ENCODE results near the gene NOL4L. TPM values are rescaled to one million over a fixed set of nuclear protein-coding genes. Genes with fewer than 3 reads are reported as not detected.

NOL4L gene
- polyA plus RNA-seq, 4 donors = 16.0 to 97.3 (median 24.0) TPM

- FAIRE-seq = no peak
- H3K27me3 ChIP-seq (ENCODE audit: control insufficient read depth in 3 of 3, insufficient read depth in 3 of 3, low read length in 3 of 3) = no peaks in the 10 kb centered on the region
These were observed 109.9 kb downstream of the NOL4L start for GRCh38 chr20:32474967-32475811.

GRCh38 chr20:32474717-32474966 is 110.5 kb downstream of the NOL4L start:
- Histone ChIP-seq H3K36me3 (ENCODE audit: control insufficient read depth in 3 of 3, insufficient read depth in 2 of 3, low read depth in 1 of 3, low read length in 3 of 3) (peaks cover 0 to 86% (median 0%) of the 10 kb centered on the region in 3 donors), H3K27ac (ENCODE audit: low read depth in 1 of 3, low read length in 2 of 3) (peak overlapping the region; percentile 87 to 95 (median 88)), H3K4me3 (ENCODE audit: low read depth in 1 of 3, low read length in 3 of 3) (peak overlapping the region in 2 of 3 donors; percentile 41 to 42), H3K9me3 (ENCODE audit: control insufficient read depth in 2 of 2, insufficient read depth in 1 of 2, low read depth in 1 of 2, low read length in 1 of 2) (no peaks in the 10 kb centered on the region), H3K4me1 (ENCODE audit: control insufficient read depth in 3 of 3, insufficient read depth in 2 of 3, low read depth in 1 of 3, low read length in 2 of 3) (peaks cover 7 to 99% (median 12%) of the 10 kb centered on the region in 3 donors), H3K27me3 (ENCODE audit: control insufficient read depth in 3 of 3, insufficient read depth in 3 of 3, low read length in 3 of 3) (no peaks in the 10 kb centered on the region)
- DNase-seq (no peak), FAIRE-seq (no peak)
- WGBS, 3 donors = 12 to 21% (median 17%) methylated on average over 8 of the region's 8 CpGs

More at GRCh38 chr20:32474967-32475811, 109.9 kb downstream of the NOL4L start:
- H3K4me3 ChIP-seq (ENCODE audit: low read depth in 1 of 3, low read length in 3 of 3) = peak overlapping the region in 2 of 3 donors; percentile 41 to 42
- H3K4me1 ChIP-seq (ENCODE audit: control insufficient read depth in 3 of 3, insufficient read depth in 2 of 3, low read depth in 1 of 3, low read length in 2 of 3) = peaks cover 9 to 99% (median 15%) of the 10 kb centered on the region in 3 donors
- WGBS, 3 donors = 10 to 13% (median 12%) methylated on average over 26 to 28 of the region's 28 CpGs
- H3K36me3 ChIP-seq (ENCODE audit: control insufficient read depth in 3 of 3, insufficient read depth in 2 of 3, low read depth in 1 of 3, low read length in 3 of 3) = peaks cover 0 to 85% (median 0%) of the 10 kb centered on the region in 3 donors
- no peaks in the 10 kb centered on the region for H3K9me3 ChIP-seq (ENCODE audit: control insufficient read depth in 2 of 2, insufficient read depth in 1 of 2, low read depth in 1 of 2, low read length in 1 of 2)
- H3K27ac ChIP-seq (ENCODE audit: low read depth in 1 of 3, low read length in 2 of 3) = peak overlapping the region; percentile 87 to 95 (median 88)
- peak; percentile 94 to 97 for DNase-seq

GRCh38 chr20:32474009-32474716 is 111.0 kb downstream of the NOL4L start:
- H3K4me1 ChIP-seq (ENCODE audit: control insufficient read depth in 3 of 3, insufficient read depth in 2 of 3, low read depth in 1 of 3, low read length in 2 of 3) = peaks cover 7 to 96% (median 10%) of the 10 kb centered on the region in 3 donors
- FAIRE-seq = no peak
- peak in 1 of 2 donors; percentile 60 for DNase-seq
- H3K36me3 ChIP-seq (ENCODE audit: control insufficient read depth in 3 of 3, insufficient read depth in 2 of 3, low read depth in 1 of 3, low read length in 3 of 3) = peaks cover 0 to 85% (median 0%) of the 10 kb centered on the region in 3 donors
- peak overlapping the region; percentile 87 to 95 (median 88) for H3K27ac ChIP-seq (ENCODE audit: low read depth in 1 of 3, low read length in 2 of 3)
- no peaks in the 10 kb centered on the region for H3K9me3 ChIP-seq (ENCODE audit: control insufficient read depth in 2 of 2, insufficient read depth in 1 of 2, low read depth in 1 of 2, low read length in 1 of 2)
- WGBS, 3 donors = 19 to 47% (median 34%) methylated on average over 17 to 18 of the region's 18 CpGs
- peak overlapping the region in 2 of 3 donors; percentile 41 to 42 for H3K4me3 ChIP-seq (ENCODE audit: low read depth in 1 of 3, low read length in 3 of 3)
- H3K27me3 ChIP-seq (ENCODE audit: control insufficient read depth in 3 of 3, insufficient read depth in 3 of 3, low read length in 3 of 3) = no peaks in the 10 kb centered on the region

GRCh38 chr20:32473231-32474008 is 111.7 kb downstream of the NOL4L start:
- peaks cover 0 to 85% (median 0%) of the 10 kb centered on the region in 3 donors for H3K36me3 ChIP-seq (ENCODE audit: control insufficient read depth in 3 of 3, insufficient read depth in 2 of 3, low read depth in 1 of 3, low read length in 3 of 3)
- H3K27me3 ChIP-seq (ENCODE audit: control insufficient read depth in 3 of 3, insufficient read depth in 3 of 3, low read length in 3 of 3) = no peaks in the 10 kb centered on the region
- DNase-seq (peak; percentile 76 to 95), FAIRE-seq (no peak)
- H3K4me3 ChIP-seq (ENCODE audit: low read depth in 1 of 3, low read length in 3 of 3) = peak overlapping the region in 2 of 3 donors; percentile 38 to 41
- peaks cover 7 to 93% (median 10%) of the 10 kb centered on the region in 3 donors for H3K4me1 ChIP-seq (ENCODE audit: control insufficient read depth in 3 of 3, insufficient read depth in 2 of 3, low read depth in 1 of 3, low read length in 2 of 3)
- H3K9me3 ChIP-seq (ENCODE audit: control insufficient read depth in 2 of 2, insufficient read depth in 1 of 2, low read depth in 1 of 2, low read length in 1 of 2) = no peaks in the 10 kb centered on the region
- H3K27ac ChIP-seq (ENCODE audit: low read depth in 1 of 3, low read length in 2 of 3) = peak overlapping the region; percentile 87 to 95 (median 88)
- WGBS, 3 donors = 13 to 41% (median 21%) methylated on average over 24 to 29 of the region's 29 CpGs

- Histone ChIP-seq H3K36me3 (ENCODE audit: control insufficient read depth in 3 of 3, insufficient read depth in 2 of 3, low read depth in 1 of 3, low read length in 3 of 3) (peaks cover 0 to 86% (median 0%) of the 10 kb centered on the region in 3 donors), H3K9me3 (ENCODE audit: control insufficient read depth in 2 of 2, insufficient read depth in 1 of 2, low read depth in 1 of 2, low read length in 1 of 2) (no peaks in the 10 kb centered on the region), H3K27me3 (ENCODE audit: control insufficient read depth in 3 of 3, insufficient read depth in 3 of 3, low read length in 3 of 3) (no peaks in the 10 kb centered on the region), H3K27ac (ENCODE audit: low read depth in 1 of 3, low read length in 2 of 3) (peak overlapping the region; percentile 87 to 95 (median 88)), H3K4me1 (ENCODE audit: control insufficient read depth in 3 of 3, insufficient read depth in 2 of 3, low read depth in 1 of 3, low read length in 2 of 3) (peaks cover 6 to 93% (median 7%) of the 10 kb centered on the region in 3 donors), H3K4me3 (ENCODE audit: low read depth in 1 of 3, low read length in 3 of 3) (peak overlapping the region in 2 of 3 donors; percentile 38 to 41)
- WGBS, 3 donors = 75 to 80% (median 77%) methylated on average over 6 of the region's 6 CpGs
- no peak for FAIRE-seq
- no peak for DNase-seq
These were observed 112.4 kb downstream of the NOL4L start for GRCh38 chr20:32472581-32473207.

- Histone ChIP-seq H3K9me3 (ENCODE audit: control insufficient read depth in 2 of 2, insufficient read depth in 1 of 2, low read depth in 1 of 2, low read length in 1 of 2) (no peaks in the 10 kb centered on the region), H3K4me1 (ENCODE audit: control insufficient read depth in 3 of 3, insufficient read depth in 2 of 3, low read depth in 1 of 3, low read length in 2 of 3) (peaks cover 0 to 93% (median 0%) of the 10 kb centered on the region in 3 donors), H3K36me3 (ENCODE audit: control insufficient read depth in 3 of 3, insufficient read depth in 2 of 3, low read depth in 1 of 3, low read length in 3 of 3) (peaks cover 0 to 90% (median 0%) of the 10 kb centered on the region in 3 donors), H3K27me3 (ENCODE audit: control insufficient read depth in 3 of 3, insufficient read depth in 3 of 3, low read length in 3 of 3) (no peaks in the 10 kb centered on the region), H3K4me3 (ENCODE audit: low read depth in 1 of 3, low read length in 3 of 3) (no peak overlapping the region), H3K27ac (ENCODE audit: low read depth in 1 of 3, low read length in 2 of 3) (peak overlapping the region; percentile 27 to 51 (median 49))
- WGBS, 3 donors = 53 to 72% (median 64%) methylated on average over 9 of the region's 9 CpGs
- DNase-seq (no peak), FAIRE-seq (no peak)
These were observed 114.2 kb downstream of the NOL4L start for GRCh38 chr20:32470940-32471339.

- Histone ChIP-seq H3K9me3 (ENCODE audit: control insufficient read depth in 2 of 2, insufficient read depth in 1 of 2, low read depth in 1 of 2, low read length in 1 of 2) (no peaks in the 10 kb centered on the region), H3K36me3 (ENCODE audit: control insufficient read depth in 3 of 3, insufficient read depth in 2 of 3, low read depth in 1 of 3, low read length in 3 of 3) (peaks cover 0 to 97% (median 0%) of the 10 kb centered on the region in 3 donors), H3K4me1 (ENCODE audit: control insufficient read depth in 3 of 3, insufficient read depth in 2 of 3, low read depth in 1 of 3, low read length in 2 of 3) (peaks cover 0 to 94% (median 0%) of the 10 kb centered on the region in 3 donors), H3K27ac (ENCODE audit: low read depth in 1 of 3, low read length in 2 of 3) (peak overlapping the region; percentile 27 to 52 (median 51)), H3K4me3 (ENCODE audit: low read depth in 1 of 3, low read length in 3 of 3) (no peak overlapping the region), H3K27me3 (ENCODE audit: control insufficient read depth in 3 of 3, insufficient read depth in 3 of 3, low read length in 3 of 3) (no peaks in the 10 kb centered on the region)
- peak; percentile 55 to 66 for DNase-seq
- FAIRE-seq = no peak
- WGBS, 3 donors = 49 to 65% (median 54%) methylated on average over 27 of the region's 27 CpGs
These were observed 114.9 kb downstream of the NOL4L start for GRCh38 chr20:32470025-32470861.
